NT2/D1 (cell line): ENCODE measurements around the gene CERKL.

Source experiments
- DNase-seq: peaks from one replicate; pipeline ENCODE4 v3.0.0-alpha.2; 2011; ENCODE audit warnings: low read depth, low spot score
- H3K27me3 ChIP-seq: 2 replicates; pipeline ENCODE4 v1.6.0; 2011; ENCODE audit warnings: mild to moderate bottlenecking; ENCODE audit not compliant: insufficient read length, insufficient read depth
- H3K36me3 ChIP-seq: 2 replicates; pipeline ENCODE4 v1.6.1; 2011; ENCODE audit warnings: mild to moderate bottlenecking, low read length, mixed read lengths; ENCODE audit not compliant: insufficient read depth, insufficient read length
- H3K4me1 ChIP-seq: 2 replicates; pipeline ENCODE4 v1.5.1; 2011; ENCODE audit not compliant: insufficient read depth, insufficient read length
- H3K4me3 ChIP-seq: 2 replicates; pipeline ENCODE4 v1.5.1; 2011; ENCODE audit warnings: low read depth; ENCODE audit not compliant: insufficient read length
- H3K9ac ChIP-seq: 2 replicates; pipeline ENCODE4 v1.6.0; 2011; ENCODE audit warnings: low read depth; ENCODE audit not compliant: insufficient read length
- H3K9me3 ChIP-seq: 2 replicates; pipeline ENCODE4 v1.5.1; 2011; ENCODE audit warnings: mild to moderate bottlenecking, low read length; ENCODE audit not compliant: insufficient read depth
- SUZ12 ChIP-seq: IDR thresholded peaks from 2 replicates; pipeline ENCODE4 v1.6.1; 2011; ENCODE audit not compliant: insufficient read length, insufficient read depth; ENCODE audit errors: extremely low read depth
- YY1 ChIP-seq: IDR thresholded peaks from 2 replicates; pipeline ENCODE4 v1.6.1; 2011; ENCODE audit not compliant: insufficient read length, insufficient read depth
- ZNF274 ChIP-seq: IDR thresholded peaks from 2 replicates; pipeline ENCODE4 v1.6.1; 2011; ENCODE audit warnings: mild to moderate bottlenecking, low read depth, low read length

The CERKL gene

DNA sequence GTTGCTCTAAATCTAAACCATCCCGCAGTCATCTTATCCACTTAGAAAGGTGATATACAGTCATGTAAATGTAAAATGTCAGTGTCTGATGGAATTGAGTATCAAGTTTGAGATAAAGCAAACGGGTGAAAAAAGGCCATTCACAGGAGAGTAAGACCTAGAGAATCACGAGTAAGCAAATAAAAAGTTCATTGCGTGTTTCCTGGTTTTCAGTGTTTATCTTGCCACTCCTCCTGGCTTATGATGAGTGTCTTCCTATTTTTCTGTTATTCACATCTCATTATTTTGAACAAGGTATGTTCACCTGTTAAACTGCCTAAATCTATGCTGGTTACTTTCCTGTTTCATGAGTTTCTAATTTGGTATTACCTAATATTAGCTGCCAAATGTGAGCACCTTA lies 130.9 kb downstream of the CERKL start:
- Histone ChIP-seq H3K9ac (no peak overlapping the region), H3K36me3 (no peaks in the 10 kb centered on the region), H3K27me3 (no peaks in the 10 kb centered on the region), H3K4me3 (no peak overlapping the region), H3K9me3 (no peaks in the 10 kb centered on the region), H3K4me1 (no peaks in the 10 kb centered on the region)
- TF ChIP-seq SUZ12 (no peak), YY1 (no peak), ZNF274 (no peak)
- DNase-seq: no peak

DNA sequence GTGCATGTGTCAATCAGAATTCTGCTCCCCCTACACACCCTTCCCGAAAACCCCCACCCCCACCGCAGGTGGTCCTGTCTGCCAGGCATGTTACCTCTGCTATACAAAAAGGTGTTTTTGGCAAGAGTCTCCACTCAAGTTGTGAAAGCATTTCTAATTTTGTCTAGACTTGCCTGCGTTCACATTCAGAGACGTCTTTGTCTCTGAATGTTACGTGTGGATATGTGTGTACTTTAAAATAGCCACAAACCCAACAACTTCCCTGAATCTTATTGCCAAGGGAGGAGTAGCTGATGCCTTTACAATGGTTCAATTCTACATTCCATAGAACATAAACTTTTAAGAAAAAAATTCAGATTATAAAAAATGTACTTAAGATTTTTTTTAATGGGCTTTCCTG lies 133.1 kb downstream of the CERKL start:
- Histone ChIP-seq H3K4me3 (no peak overlapping the region), H3K4me1 (no peaks in the 10 kb centered on the region), H3K9me3 (no peaks in the 10 kb centered on the region), H3K27me3 (no peaks in the 10 kb centered on the region), H3K9ac (no peak overlapping the region), H3K36me3 (no peaks in the 10 kb centered on the region)
- TF ChIP-seq ZNF274 (no peak), YY1 (no peak), SUZ12 (no peak)
- DNase-seq: no peak

DNA sequence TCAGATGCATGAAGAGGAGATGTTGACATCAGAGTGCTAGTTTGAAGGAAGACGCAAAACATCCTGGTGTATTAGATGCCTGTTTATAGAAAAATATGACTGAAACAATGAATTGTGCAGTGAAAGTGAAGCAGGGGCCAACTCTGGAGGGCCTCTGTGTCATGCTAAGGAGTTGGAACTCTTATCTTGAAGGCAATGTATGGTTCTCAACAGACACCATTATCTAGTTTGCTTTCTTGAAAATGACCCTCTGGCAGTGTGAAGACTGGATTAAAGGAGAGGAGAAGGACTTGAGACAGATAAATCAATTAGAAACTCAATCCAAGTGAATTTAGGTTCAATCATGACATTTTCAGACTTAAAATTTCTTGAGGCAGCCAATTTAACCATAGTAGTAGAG lies 136.7 kb downstream of the CERKL start:
- no peak for DNase-seq
- Histone ChIP-seq H3K4me1 (no peaks in the 10 kb centered on the region), H3K36me3 (no peaks in the 10 kb centered on the region), H3K9ac (no peak overlapping the region), H3K9me3 (no peaks in the 10 kb centered on the region), H3K4me3 (no peak overlapping the region), H3K27me3 (no peaks in the 10 kb centered on the region)
- TF ChIP-seq ZNF274 (no peak), YY1 (no peak), SUZ12 (no peak)

DNA sequence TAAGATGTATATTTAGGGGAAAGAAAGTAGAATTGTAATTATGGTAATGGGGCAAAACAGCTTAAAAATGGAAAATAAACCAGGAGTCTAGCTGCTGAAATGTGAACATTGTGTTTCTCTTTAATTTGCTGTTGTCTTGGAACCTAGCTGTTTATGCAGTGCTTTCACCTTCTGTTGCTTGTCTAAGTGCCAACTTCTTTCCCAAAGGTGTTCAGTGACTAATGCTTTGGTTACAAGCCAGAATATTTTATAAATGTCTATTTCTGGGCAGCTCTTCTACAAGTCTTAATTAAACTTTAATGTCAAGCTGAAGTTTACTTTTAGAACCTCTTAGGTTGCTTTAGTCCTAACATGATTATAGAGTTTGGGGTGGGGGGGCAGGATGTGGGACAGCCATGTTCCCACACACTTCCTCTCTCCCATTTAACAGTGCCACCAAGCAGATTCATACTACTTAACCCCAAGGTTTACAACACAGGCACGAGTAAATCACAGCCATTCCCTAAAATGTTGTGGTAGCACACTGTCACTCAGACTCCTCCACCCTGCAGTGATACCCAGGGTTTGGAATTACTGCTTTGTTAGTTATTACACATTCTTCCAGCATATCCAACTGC lies 139.1 kb downstream of the CERKL start:
- Histone ChIP-seq H3K27me3 (no peaks in the 10 kb centered on the region), H3K4me1 (no peaks in the 10 kb centered on the region), H3K9ac (no peak overlapping the region), H3K4me3 (no peak overlapping the region), H3K9me3 (no peaks in the 10 kb centered on the region), H3K36me3 (no peaks in the 10 kb centered on the region)
- no peak for DNase-seq
- TF ChIP-seq SUZ12 (no peak), ZNF274 (no peak), YY1 (no peak)

DNA sequence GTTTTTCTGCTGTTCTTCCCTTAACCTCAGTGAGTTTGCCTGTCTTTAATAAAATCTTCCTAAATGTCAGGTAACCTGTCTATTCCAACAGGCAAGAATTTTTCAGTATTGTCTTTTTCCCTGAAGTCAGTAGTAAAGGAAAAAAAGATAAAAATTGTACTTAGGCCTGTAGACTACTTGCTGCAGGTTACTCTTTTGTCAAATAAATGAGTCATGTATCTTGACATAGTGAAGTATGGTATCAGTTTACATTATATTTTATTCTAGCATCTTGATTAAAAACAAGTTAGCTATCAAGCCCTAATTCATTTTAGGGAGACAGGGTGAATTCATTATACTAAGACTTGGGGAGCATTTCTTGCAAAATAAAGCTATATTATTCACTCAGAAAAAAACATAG lies 139.9 kb downstream of the CERKL start:
- Histone ChIP-seq H3K9me3 (no peaks in the 10 kb centered on the region), H3K27me3 (no peaks in the 10 kb centered on the region), H3K4me1 (no peaks in the 10 kb centered on the region), H3K4me3 (no peak overlapping the region), H3K9ac (no peak overlapping the region), H3K36me3 (no peaks in the 10 kb centered on the region)
- TF ChIP-seq SUZ12 (no peak), YY1 (no peak), ZNF274 (no peak)
- no peak for DNase-seq

DNA sequence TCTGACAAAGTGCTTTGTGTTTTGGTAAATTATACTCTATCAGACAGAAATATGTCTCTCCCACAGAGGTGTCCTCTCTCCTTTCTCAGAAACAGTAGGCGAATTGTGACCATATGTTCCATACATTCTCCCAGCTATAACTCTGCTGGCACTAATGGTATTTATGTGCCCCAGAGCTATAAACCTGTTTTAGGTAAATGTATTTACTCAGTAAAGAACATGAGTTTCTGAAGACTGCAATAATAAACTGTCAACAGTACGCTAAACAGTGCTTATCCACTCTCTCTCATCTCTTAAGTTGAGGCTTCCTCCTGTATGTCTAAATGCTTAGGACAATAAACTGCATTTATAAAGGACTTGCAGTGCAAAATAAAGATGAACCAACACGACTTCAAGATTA lies 141.2 kb downstream of the CERKL start:
- Histone ChIP-seq H3K4me1 (no peaks in the 10 kb centered on the region), H3K36me3 (no peaks in the 10 kb centered on the region), H3K9me3 (no peaks in the 10 kb centered on the region), H3K4me3 (no peak overlapping the region), H3K27me3 (no peaks in the 10 kb centered on the region), H3K9ac (no peak overlapping the region)
- no peak for DNase-seq
- no peak for TF ChIP-seq YY1
- TF ChIP-seq SUZ12: no peak
- no peak for TF ChIP-seq ZNF274

DNA sequence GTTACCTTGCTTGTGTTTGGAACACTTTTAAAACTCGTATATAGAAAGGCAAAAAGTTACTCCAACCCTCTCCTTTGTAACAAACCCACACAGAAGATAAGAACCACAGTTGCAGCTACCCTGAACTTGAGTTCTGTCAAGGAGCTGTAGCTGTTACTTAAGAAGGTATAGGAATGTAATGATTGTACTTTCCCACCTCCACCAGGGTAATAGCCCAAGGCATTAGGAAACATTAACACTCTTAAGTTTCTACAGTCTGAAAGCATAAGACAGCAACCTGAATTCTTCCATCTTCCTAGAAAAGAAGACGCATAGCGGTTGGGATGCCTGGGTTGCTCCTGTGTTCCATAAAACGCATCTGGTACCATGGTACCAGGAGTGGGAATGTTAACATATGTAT lies 156.7 kb downstream of the CERKL start:
- Histone ChIP-seq H3K4me3 (no peak overlapping the region), H3K36me3 (peaks cover 3% of the 10 kb centered on the region), H3K27me3 (no peaks in the 10 kb centered on the region), H3K9ac (no peak overlapping the region), H3K9me3 (no peaks in the 10 kb centered on the region), H3K4me1 (no peaks in the 10 kb centered on the region)
- TF ChIP-seq YY1 (no peak), SUZ12 (no peak), ZNF274 (no peak)
- no peak for DNase-seq

DNA sequence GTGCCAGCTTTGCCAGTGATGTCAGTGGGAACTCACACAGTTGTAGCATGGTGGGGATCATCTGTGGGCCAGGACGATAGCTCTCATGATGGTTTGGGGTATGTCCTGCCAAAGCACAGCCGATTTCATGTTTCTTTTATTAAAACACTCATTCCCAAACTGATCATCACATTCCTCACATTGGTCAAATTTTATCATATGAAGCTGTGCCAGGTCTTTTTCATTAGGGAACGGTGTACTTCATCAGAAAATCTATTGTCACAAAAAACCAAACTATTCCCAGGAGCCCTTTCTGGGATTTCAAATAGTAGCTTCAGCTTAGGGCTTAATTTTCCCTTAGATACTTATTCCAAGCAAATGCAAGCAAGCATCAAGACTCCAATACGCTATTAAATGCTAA lies 157.7 kb downstream of the CERKL start:
- Histone ChIP-seq H3K4me3 (no peak overlapping the region), H3K36me3 (peaks cover 3% of the 10 kb centered on the region), H3K9ac (no peak overlapping the region), H3K4me1 (no peaks in the 10 kb centered on the region), H3K9me3 (no peaks in the 10 kb centered on the region), H3K27me3 (no peaks in the 10 kb centered on the region)
- no peak for TF ChIP-seq ZNF274
- no peak for TF ChIP-seq SUZ12
- no peak for TF ChIP-seq YY1
- DNase-seq: no peak
